GM12878 (cell line): ENCODE results near the gene ACBD7. TPM values are rescaled to one million over a fixed set of nuclear protein-coding genes. Genes with fewer than 3 reads are reported as not detected.

Experiments
- BHLHE40 ChIP-seq, 2 experiments: fragments of 450-650 bp in 1 of 2; IDR thresholded peaks; 2 replicates each; pipeline ENCODE4 v1.6.1; 2011 to 2017; ENCODE audit warnings: low read depth in 2 of 2, borderline replicate concordance in 1 of 2, improper control_type of control experiment in 1 of 2, low read length in 1 of 2, mild to moderate bottlenecking in 1 of 2
- GATAD2B ChIP-seq: fragments of 450-650 bp; conservative IDR thresholded peaks from 2 replicates; pipeline ENCODE4 v1.6.1; 2017; ENCODE audit warnings: low read depth, mild to moderate bottlenecking, moderate library complexity
- IKZF1 ChIP-seq: fragments of 450-650 bp; conservative IDR thresholded peaks from 2 replicates; pipeline ENCODE4 v1.6.1; 2017; ENCODE audit warnings: antibody characterized with exemption, mild to moderate bottlenecking
- LARP7 ChIP-seq: fragments of 450-650 bp; IDR thresholded peaks from 2 replicates; pipeline ENCODE4 v1.6.1; 2017; ENCODE audit warnings: mild to moderate bottlenecking
- NBN ChIP-seq: fragments of 450-650 bp; IDR thresholded peaks from 2 replicates; pipeline ENCODE4 v1.6.1; 2016
- NR2F1 ChIP-seq: fragments of 450-650 bp; conservative IDR thresholded peaks from 2 replicates; pipeline ENCODE4 v1.6.1; 2017; ENCODE audit warnings: mild to moderate bottlenecking
- RAD21 ChIP-seq: IDR thresholded peaks from 2 replicates; pipeline ENCODE4 v1.6.1; 2011; ENCODE audit warnings: mild to moderate bottlenecking, low read depth, low read length, moderate library complexity; ENCODE audit not compliant: insufficient read depth
- RCOR1 ChIP-seq: conservative IDR thresholded peaks from 2 replicates; pipeline ENCODE4 v1.6.1; 2012; ENCODE audit warnings: low read depth, low read length, improper control_type of control experiment
- YY1 ChIP-seq: IDR thresholded peaks from 2 replicates; pipeline ENCODE4 v1.6.1; 2011; ENCODE audit warnings: low read depth, mild to moderate bottlenecking, low read length
- polyA plus RNA-seq, 11 experiments: library from polyadenylated mRNA; depleted of rRNA in 4 of 11; unstranded in 6 of 11; stranded (reverse) in 5 of 11; fragments of >200 nt; fragmentation: Nextera tagmentation in 4 of 11; fragmentation: Illumina TruSeq in 1 of 11; extraction: Ambion mirVana in 4 of 11; extraction: Trizol in 1 of 11; gene quantifications; 1 replicate in 1 of 11; 2 replicates in 10 of 11; pipeline versions ENCODE4 v1.2.1 to v1.2.3, GENCODE V29; 2011 to 2016; ENCODE audit warnings: inconsistent platforms in 2 of 11, missing spikeins in 2 of 11, low read depth in 1 of 11
- total RNA-seq, 4 experiments: library from RNA; depleted of rRNA in 3 of 4; stranded (reverse); fragments of >200 nt in 3 of 4; fragmentation: Illumina TruSeq in 1 of 4; extraction: Trizol in 1 of 4; gene quantifications; 2 replicates each; pipeline versions ENCODE4 v1.2.1 to v1.2.3, GENCODE V29; 2013 to 2021
- TF ChIP-seq, protein P1 (sequence below): fragments of 450-650 bp; IDR thresholded peaks from 2 replicates; pipeline ENCODE4 v1.6.1; 2018; ENCODE audit warnings: mild to moderate bottlenecking, low read depth, moderate library complexity; ENCODE audit not compliant: partially characterized antibody
- TF ChIP-seq, protein P2 (sequence below): fragments of 450-650 bp; conservative IDR thresholded peaks from 2 replicates; pipeline ENCODE4 v1.6.1; 2017; ENCODE audit warnings: mild to moderate bottlenecking, moderate library complexity

ACBD7 gene
- total and polyA plus RNA-seq, 10 of the 15 experiments (the other 5 are each of a cell fraction or from before 2014, with no cell fraction given), result 0.04 to 0.74 (median 0.36) TPM

DNA sequence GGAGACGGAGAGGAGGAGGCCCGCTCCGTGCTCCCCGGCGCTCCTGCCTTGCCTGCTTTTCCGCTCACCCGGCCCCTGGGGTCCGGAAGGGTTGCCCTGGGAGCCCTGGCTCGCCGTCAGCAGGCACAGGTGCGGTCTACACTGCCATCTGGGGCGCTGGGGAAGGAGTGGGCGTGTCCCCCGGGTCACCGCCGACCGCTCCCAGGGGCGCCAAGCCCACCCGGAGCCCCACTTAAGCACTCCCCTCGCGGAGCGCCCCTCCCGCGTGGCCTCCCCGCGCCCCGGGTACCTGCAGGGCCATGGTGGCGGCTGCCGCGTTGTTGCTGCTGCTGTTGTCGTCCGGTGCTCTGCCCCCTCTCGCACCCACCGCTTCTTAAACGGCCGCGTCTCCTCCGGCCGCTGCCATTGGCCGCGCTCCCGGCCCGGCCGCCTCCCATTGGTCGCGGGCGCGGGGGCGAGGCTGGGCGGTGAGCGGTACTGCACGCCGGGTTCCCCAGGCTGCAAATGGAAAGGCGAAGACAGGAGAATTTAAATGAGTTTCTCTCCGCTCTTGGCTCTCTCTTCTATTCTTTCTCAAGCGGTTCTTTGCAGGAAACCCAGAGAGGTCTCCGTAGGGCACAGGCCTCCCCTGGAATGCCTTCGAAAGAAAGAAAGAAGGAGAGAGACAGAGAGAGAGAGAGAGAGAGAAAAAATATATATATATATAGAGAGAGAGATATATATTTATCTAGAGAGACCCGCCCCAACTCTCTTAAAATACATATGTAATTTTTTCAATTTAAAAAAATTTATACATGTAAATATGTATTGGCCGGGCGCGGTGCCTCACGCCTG lies at the start of gene ACBD7 (continued):
- peak in 1 of 2 experiments; percentile 16; a peak in 1 of 4 replicates for TF ChIP-seq BHLHE40 (IDR thresholded peaks at IDR 0.05; ENCODE audit: borderline replicate concordance in 1 of 2, low read depth in 2 of 2, low read length in 1 of 2)
- 0 out of 2 replicates have a peak, but pooled peaks have one; percentile 29 for TF ChIP-seq IKZF1
- TF ChIP-seq YY1, result 0 out of 2 replicates have a peak, but pooled peaks have one; percentile 18
- 0 out of 2 replicates have a peak, but pooled peaks have one; percentile 48 for TF ChIP-seq LARP7
- no peak for TF ChIP-seq RCOR1
- TF ChIP-seq, protein P1, sequence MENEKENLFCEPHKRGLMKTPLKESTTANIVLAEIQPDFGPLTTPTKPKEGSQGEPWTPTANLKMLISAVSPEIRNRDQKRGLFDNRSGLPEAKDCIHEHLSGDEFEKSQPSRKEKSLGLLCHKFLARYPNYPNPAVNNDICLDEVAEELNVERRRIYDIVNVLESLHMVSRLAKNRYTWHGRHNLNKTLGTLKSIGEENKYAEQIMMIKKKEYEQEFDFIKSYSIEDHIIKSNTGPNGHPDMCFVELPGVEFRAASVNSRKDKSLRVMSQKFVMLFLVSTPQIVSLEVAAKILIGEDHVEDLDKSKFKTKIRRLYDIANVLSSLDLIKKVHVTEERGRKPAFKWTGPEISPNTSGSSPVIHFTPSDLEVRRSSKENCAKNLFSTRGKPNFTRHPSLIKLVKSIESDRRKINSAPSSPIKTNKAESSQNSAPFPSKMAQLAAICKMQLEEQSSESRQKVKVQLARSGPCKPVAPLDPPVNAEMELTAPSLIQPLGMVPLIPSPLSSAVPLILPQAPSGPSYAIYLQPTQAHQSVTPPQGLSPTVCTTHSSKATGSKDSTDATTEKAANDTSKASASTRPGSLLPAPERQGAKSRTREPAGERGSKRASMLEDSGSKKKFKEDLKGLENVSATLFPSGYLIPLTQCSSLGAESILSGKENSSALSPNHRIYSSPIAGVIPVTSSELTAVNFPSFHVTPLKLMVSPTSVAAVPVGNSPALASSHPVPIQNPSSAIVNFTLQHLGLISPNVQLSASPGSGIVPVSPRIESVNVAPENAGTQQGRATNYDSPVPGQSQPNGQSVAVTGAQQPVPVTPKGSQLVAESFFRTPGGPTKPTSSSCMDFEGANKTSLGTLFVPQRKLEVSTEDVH, result no peak
- no peak for TF ChIP-seq NBN
- TF ChIP-seq GATAD2B, result peak; percentile 63; the same call in 1 of the 2 replicates
- TF ChIP-seq NR2F1, result 0 out of 2 replicates have a peak, but pooled peaks have one; percentile 40
- peak; percentile 32 for TF ChIP-seq RAD21
- TF ChIP-seq, protein P2, sequence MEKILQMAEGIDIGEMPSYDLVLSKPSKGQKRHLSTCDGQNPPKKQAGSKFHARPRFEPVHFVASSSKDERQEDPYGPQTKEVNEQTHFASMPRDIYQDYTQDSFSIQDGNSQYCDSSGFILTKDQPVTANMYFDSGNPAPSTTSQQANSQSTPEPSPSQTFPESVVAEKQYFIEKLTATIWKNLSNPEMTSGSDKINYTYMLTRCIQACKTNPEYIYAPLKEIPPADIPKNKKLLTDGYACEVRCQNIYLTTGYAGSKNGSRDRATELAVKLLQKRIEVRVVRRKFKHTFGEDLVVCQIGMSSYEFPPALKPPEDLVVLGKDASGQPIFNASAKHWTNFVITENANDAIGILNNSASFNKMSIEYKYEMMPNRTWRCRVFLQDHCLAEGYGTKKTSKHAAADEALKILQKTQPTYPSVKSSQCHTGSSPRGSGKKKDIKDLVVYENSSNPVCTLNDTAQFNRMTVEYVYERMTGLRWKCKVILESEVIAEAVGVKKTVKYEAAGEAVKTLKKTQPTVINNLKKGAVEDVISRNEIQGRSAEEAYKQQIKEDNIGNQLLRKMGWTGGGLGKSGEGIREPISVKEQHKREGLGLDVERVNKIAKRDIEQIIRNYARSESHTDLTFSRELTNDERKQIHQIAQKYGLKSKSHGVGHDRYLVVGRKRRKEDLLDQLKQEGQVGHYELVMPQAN, result peak; percentile 88
